Left ventricle myocardium superior (tissue), 1 donor: ENCODE results near the gene VPS45. TPM values are rescaled to one million over a fixed set of nuclear protein-coding genes. Genes with fewer than 3 reads are reported as not detected.
"Not testable (repeated sequence)": the region's sequence is repeated elsewhere in the genome, so short reads cannot be mapped to it uniquely, and the experiment has no call there.

Experiments used
- ATAC-seq: fragments of 200-7000 bp; cut with Tn5 transposase; one replicate; pipeline ENCODE4 v1.9.1; 2020; ENCODE audit warnings: mild to moderate bottlenecking, moderate library complexity
- DNase-seq: peaks from one replicate; pipeline ENCODE4 v3.0.0-alpha.2; 2020
- intact Hi-C: fragments of 100-400 bp; cut with micrococcal nuclease; formaldehyde crosslinking; loops from one replicate; pipeline ENCODE4 v1.11.0; 2022
- long read RNA-seq: library from polyadenylated mRNA; unstranded; transcript quantifications from one replicate; pipeline ENCODE4 v2.0.0, GENCODE V29; 2021
- total RNA-seq: library from RNA; stranded (reverse); fragmentation: NEBNext Ultra II Directional; extraction: Animal tissue kit (Norgen Biotek cat#: 25700); gene quantifications from one replicate; pipeline ENCODE4 v1.2.1, GENCODE V29; 2021
- donor health status: DM: no; HTN: yes; CAD: no; lungs with severe emphysema.

Gene VPS45, protein sequence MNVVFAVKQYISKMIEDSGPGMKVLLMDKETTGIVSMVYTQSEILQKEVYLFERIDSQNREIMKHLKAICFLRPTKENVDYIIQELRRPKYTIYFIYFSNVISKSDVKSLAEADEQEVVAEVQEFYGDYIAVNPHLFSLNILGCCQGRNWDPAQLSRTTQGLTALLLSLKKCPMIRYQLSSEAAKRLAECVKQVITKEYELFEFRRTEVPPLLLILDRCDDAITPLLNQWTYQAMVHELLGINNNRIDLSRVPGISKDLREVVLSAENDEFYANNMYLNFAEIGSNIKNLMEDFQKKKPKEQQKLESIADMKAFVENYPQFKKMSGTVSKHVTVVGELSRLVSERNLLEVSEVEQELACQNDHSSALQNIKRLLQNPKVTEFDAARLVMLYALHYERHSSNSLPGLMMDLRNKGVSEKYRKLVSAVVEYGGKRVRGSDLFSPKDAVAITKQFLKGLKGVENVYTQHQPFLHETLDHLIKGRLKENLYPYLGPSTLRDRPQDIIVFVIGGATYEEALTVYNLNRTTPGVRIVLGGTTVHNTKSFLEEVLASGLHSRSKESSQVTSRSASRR
- 50.6 TPM for total RNA-seq
- long read RNA-seq, transcript VPS45-202 (15 exons, 2,790 nt): major isoform, 72 of 84 reads
- long read RNA-seq, partial matches to known transcripts: 1 of 84 reads
- long read RNA-seq, other reads (novel, unspliced or antisense): 7 of 84 reads

DNA sequence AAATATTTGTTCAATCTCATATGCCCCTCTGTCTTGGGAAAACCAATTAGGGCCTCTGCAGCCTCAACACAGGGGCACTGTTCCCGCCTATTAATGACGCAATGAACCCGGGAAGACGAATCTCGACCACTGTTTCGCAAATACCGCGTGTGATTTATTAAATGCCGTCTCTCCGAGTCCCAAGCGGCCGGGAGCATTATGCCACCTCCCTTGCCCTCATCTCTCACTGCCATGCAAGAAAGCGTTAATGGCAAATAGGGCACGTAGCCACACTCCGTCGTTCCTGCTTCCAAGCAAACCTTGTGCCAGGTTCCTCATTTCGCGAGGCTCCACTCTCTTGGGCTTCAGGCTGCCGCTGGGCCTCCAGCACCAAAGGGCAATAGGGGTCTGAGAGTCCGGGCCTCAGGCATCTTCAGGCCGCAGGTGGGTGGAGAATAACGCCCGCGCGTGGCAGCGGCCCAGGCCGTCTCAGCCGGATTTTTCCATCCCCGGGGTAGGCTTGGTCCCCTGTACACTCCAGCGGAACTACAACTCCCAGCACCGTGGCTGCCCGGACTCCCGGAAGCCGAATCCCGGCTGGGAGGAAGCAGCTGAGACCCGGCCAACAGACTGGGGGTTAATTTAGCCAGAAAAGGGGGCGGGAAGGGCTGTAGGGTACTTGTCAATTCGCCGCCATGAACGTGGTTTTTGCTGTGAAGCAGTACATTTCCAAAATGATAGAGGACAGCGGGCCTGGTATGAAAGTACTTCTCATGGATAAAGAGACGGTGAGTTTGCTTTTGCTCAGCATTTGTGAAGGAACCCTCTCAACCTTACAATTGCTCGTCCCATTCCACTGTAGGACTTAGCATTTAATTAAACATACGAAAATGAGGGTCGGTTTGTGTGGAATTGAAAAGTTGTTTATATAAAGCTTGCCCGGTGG lies at the start of gene VPS45:
VPS45 (plus strand) TSS at position 593 of the 925 bp plus-strand sequence; CDS start at position 675, 82 bp downstream.
- DNase-seq (peak; percentile 93), ATAC-seq (peak; percentile 97)
- intact Hi-C loops: loop anchor here (2.0 kb wide), 1 partner anchor 57 kb away; the partner anchor contains the start of gene OTUD7B

DNA sequence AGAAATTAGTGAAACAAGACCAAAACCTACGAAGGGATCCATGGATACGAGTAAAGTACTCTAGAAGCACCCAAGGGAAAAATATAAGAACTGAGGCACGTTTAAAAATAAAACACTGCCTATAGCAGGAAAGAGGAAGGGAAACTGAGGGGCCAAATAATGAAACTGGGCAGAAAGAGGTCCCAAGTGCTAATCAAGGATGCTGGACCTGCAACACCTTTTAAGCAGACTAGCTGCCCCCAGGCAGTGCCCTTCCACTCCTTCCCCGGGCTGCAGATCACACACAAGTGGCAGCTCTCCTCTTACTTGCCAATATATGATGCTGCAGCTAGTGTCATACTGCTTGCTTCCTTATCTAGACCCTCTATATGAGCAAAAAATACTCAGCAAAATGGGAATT lies 49.4 kb upstream of the VPS45 start:
- DNase-seq (no peak), ATAC-seq (no peak)
- intact Hi-C loops: loop anchor here (10.0 kb wide), 1 partner anchor 53 kb away; no protein-coding TSS in a partner anchor

DNA sequence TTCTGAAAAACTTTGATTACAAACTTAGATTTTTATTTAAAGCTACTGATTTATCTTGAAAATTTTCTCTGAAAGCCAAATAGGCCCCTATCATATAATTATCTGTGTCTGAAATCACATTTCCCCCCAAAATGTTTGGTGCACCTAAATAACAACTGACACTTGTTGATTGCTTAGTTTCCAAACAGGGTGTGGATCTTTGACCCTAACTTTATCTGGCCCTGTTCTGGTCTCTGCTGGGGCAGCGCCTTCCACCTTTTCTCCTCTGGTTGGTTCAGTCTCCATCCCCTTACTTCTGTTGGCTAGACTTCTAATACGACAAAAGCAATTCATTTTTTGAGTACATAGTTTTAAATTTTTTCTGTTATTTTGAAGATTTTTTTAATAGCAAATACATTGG lies 46.9 kb upstream of the VPS45 start:
- DNase-seq (no peak), ATAC-seq (no peak)
- intact Hi-C loops: no loop called here

DNA sequence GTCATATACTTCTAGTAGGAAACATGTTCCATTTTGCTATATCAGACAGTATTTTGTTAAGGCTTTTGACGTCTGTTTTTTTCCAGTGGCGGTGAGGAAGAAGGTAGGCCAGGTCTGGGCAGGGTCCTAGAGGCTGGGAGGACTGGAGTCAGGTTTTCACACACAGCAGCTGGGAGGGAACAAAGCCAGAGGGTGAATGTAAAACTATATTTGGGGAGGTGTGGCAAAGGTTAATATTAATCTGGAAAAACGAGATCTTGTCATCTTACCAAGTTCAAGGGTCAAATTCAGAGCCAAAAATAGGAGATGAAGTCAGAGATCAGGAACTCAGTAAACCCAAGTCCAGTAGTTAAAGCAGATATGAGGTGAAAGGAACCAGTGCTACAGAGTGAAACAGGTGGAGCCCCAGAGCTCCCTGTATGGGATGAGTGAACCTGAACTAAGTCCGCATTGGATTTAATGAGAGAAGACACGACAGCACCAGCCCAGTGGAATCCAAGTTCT lies 46.3 kb upstream of the VPS45 start:
- intact Hi-C loops: no loop called here
- ATAC-seq: peak; percentile 38
- no peak for DNase-seq

DNA sequence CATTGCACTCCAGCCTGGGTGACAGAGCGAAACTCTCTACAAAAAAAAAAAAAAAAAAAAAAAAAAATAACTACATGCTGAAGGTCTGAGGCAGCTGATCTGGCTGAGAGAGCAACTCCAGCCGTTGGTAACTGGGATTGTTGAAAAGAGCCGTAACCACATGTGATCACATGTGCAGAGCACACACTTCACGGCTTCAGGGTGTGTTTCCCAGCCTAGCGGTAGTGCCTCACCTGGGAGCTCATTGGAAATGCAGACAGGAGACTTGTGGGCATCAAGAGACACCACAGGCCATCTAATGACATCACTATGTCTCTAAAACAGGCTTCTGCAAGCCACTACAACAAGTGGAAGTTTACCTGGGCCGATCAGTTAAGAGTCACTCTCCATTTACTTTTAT lies 45.2 kb upstream of the VPS45 start:
- no peak for ATAC-seq
- intact Hi-C loops: no loop called here
- DNase-seq: no peak

DNA sequence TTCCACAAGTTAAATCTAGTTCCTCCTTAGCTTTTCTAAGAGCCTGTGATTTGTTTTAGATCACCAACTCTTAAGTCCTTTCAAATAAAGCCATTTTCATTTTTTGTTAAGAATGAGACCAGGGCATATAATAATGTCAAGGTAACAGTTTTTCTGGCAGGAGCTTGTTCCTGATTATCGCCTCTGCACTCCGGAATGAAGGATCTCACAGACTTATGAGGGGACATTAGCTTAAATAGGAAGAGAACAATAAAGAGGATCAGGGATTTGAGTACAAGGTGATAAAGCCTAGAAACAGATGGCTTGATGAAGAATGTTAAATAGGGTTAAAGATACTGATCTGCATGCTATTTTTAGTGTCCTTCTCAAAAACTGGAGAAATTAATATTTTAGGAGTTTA lies 43.4 kb upstream of the VPS45 start:
- intact Hi-C loops: no loop called here
- no peak for DNase-seq
- no peak for ATAC-seq

DNA sequence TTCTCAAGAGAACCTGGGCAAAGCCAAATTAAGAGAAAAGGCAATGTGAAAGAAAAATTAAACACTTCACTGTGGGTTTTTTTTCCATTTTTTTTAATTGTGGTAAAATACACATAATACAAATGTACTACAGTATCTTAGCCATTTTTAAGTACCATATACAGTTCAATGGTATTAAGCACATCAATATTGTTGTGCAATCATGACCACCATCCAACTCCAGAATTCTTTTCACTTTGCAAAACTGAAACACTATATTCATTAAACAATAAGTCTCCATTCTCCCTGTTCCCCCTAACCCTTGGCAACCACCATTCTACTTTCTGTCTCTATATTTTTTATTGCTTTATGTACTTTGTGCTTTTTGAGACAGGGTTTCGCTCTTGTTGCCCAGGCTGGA lies 39.3 kb upstream of the VPS45 start:
- no peak for DNase-seq

DNA sequence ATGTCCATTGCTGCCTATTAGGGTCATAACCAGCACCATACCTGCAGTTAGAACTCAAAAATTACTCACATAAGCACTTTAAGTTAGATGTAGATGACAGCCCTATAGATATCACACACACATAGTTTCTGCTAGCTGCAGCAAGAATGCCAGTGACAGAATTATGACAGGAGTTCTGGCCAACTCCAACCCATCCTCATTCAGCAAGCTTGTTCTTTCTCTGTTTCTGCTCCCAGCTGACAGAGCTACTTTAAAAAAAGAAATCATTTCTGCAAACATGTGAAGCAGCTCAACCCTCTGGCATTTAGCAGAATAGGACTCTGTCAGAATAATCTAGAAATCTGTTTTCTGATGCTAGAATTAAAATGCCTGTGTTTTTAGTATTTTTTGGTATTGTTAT lies 33.2 kb upstream of the VPS45 start:
- intact Hi-C loops: no loop called here
- DNase-seq (no peak), ATAC-seq (no peak)

More for the DNA sequence above, 39.3 kb upstream of the VPS45 start:
- intact Hi-C loops: no loop called here
- ATAC-seq: no peak

DNA sequence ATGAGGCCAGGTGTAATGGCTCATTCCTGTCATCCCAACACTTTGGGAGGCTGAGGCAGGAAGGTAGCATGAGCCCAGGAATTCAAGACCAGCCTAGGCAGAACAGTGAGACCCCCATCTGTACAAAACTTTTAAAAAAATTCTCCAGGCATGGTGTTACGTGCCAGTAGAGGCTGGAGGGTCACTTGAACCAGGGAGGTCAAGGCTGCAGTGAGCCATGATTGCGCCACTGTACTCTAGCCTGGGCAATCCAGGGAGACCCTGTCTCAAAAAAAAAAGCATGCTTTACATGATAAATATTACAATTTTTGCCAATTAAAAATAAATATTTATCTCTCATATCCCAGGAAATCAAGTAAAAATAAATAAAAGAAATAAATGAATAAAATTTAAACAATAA lies 17.6 kb upstream of the VPS45 start:
- intact Hi-C loops: loop anchor here (1.0 kb wide), 1 partner anchor 88 kb away; no protein-coding TSS in a partner anchor
- DNase-seq (no peak), ATAC-seq (no peak)

DNA sequence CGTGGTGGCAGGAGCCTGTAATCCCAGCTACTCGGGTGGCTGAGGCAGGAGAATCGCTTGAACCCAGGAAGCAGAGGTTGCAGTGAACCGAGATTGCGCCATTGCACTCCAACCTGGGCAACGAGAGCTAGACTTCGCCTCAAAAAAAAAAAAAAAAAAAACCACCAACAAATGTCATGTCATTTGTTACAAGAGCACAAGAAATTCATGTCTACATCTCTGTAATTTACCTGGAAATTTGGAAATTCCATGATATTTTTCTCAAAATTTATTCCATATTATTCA lies 16.5 kb upstream of the VPS45 start:
- no peak for DNase-seq
- intact Hi-C loops: no loop called here
- no peak for ATAC-seq

DNA sequence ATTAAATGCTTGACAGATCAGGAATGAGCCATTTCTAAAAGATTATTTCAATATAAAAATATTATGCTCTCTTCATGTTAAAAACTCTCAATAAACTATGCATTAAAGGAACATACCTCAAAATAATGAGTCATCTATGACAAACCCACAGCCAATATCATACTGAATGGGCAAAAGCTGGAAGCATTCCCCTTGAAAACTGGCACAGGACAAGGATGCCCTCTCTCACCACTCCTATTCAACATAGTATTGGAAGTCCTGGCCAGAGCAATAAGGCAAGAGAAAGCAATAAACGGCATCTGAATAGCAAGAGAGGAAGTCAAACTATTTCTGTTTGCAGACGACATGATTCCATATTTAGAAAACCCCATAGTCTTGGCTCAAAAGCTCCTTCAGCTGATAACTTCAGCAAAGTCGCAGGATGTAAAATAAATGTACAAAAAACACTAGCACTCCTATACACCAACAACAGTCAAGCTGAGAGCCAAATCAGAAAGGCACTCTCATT lies 15.6 kb upstream of the VPS45 start:
- DNase-seq, intact Hi-C loops, ATAC-seq: not testable (repeated sequence)

DNA sequence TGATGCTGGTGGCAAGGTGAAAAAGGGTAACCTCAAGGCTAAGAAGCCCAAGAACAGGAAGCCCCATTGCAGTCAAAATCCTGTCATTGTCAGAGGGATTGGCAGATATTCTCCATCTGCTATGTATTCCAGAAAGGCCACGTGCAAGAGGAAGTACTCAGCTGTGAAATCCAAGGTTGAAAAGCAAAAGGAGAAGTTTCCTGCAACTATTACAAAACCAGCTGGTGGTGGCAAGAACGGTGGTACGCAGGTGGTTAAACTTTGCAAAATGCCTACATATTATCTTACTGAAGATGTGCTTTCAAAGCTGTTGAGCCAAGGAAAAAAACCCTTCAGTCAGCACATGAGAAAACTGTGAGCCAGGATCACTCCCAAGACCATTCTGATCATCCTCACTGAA lies 13.7 kb upstream of the VPS45 start:
- ATAC-seq (no peak), DNase-seq (no peak)
- intact Hi-C loops: no loop called here

DNA sequence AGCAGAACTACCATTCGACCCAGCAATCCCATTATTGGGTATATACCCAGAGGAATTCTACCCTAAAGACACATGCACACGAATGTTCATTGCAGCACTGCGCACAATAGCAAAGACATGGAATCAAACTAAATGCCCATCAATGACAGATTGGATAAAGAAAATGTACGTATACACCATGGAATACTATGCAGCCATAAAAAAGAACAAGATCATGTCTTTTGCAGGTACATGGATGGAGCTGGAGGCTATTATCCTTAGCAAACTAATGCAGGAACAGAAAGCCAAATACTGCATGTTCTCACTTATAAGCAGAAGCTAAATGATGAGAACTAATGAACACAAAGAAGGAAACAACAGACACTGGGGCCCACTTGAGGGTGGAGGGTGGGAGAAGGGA lies 12.1 kb upstream of the VPS45 start:
- ATAC-seq, intact Hi-C loops, DNase-seq: not testable (repeated sequence)

DNA sequence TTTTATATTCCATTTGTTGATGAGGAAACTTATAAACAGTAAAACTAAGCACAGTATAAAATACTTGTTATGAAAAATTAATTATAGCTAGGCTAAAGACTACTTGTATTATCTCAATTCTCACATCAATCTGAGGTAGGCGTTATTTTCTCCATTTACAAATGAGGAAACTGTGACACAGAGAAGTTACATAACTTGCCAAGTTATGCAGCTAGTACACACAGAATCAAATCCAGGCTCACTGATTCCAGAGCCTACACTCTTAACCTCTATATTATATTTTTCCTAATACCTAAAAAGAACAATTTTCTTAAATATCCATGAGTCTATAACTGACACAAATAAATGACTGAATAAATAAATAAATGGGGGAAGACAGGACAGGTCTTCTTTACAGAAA lies 11.2 kb upstream of the VPS45 start:
- intact Hi-C loops: no loop called here
- ATAC-seq: peak; percentile 41
- no peak for DNase-seq

DNA sequence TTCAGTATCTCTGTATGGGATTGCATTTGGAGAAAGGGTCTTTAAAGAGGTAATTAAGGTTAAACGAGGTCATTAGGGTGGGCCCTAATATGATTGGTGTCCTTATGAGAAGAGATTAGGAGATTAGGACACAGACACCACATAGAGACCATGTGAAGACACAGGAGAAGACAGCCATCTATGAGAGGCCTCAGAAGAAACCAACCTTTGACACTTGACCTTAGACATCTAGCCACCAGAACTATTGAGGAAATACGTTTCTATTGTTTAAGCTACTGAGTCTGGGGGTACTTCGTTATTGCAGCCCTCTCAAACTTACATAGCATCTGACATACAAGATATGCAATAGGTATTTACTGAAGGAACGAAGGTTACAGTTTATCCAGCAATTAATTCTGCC lies 7.3 kb upstream of the VPS45 start:
- DNase-seq: no peak
- intact Hi-C loops: no loop called here

DNA sequence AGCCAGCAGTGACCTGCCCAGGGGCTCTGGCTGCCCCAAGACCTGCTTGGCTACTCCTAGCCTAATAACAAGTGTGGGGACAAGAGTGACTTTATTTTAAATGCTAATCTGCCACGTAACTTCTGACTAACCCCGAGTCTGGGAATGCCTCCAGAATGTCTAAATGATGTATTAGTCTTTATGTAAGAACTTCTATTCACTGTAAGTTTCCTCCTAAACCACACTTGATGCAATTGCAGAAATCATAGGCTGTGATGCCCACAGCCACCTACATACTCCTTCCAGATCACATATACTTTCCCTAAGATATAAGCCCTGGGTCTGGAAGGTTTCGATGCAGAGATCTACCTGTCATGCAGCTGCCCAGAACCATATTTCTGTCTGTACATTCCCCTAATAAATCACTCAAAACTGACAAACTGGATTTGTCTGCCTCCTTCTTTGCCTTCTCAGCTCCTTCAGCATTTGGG lies 5.9 kb upstream of the VPS45 start:
- DNase-seq: no peak
- intact Hi-C loops: no loop called here
- peak; percentile 42 for ATAC-seq

More for the DNA sequence above, 7.3 kb upstream of the VPS45 start:
- no peak for ATAC-seq

DNA sequence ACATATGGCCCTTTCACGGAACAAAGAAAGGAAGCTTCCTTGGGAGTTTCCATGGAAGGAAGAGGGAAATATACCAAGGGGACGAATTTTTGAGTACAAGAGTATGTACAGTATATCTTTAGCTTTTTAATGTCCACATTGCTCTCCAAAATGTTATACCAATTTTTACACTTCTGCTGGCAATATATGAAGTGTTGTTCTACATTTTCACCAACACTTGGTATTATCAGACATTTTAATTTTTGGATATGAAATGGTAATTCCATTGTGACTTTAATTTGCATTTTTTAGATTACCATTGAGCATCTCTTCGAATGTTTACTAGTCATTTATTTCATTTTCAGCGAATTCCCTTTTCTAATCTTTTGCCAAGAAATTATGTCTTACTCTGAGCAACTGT lies 5.5 kb upstream of the VPS45 start:
- intact Hi-C loops: no loop called here
- ATAC-seq: no peak
- no peak for DNase-seq

DNA sequence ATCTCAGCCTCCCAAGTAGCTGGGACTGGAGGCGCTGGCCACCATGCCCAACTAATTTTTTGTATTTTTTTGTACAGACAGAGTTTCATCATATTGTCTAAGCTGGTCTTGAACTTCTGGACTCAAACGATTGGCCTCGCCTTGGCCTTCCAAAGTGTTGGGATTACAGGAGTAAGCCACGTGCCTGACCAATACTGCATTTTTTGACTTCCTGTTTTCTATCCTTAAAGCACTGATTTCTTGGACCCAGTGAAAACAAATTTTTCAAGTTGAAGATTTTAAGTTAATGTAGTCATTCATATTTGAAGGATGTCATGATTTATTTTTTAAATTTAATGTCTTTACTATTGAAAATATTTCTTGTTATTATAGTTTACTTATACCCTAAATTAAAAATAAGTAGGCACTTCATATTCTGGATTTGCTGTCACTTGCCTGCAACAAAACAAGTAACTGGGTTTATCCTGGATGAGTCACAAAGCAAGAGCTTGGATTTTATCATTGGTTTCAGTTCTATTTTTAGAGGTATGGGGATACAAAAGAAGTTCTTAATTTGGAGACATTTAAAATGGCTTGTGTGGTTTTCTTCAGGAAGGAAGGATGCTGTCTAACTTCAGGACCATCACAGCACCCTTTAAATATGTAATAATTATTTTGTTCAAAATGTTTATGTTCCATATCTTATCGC lies 2.2 kb upstream of the VPS45 start:
- DNase-seq (no peak), ATAC-seq (no peak)
- intact Hi-C loops: no loop called here

DNA sequence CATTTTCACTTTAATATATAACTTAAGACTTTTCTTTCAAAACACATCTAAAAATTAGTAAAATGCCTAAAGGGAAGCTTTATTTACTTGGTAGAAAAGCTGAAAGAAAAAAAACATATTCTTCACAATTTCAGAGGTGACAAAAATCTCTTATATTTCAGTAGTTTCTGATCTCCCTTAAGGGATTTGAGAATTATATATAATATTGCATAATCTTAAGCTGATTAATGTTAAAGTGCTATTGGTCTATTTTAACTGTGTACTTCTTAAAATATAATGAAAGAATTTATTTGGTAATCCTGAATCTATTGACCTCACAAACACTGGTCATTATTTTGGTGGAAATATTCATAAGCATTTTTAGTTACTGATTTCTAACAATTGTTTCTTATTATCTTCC lies 1.2 kb upstream of the VPS45 start:
- intact Hi-C loops: loop anchor here (2.0 kb wide), 1 partner anchor 56 kb away; the partner anchor contains the start of gene OTUD7B
- ATAC-seq (no peak), DNase-seq (no peak)
